GM18868 (cell line): ENCODE data around the gene CD300LF.

Source experiments
- ATAC-seq: cut with Tn5 transposase; IDR thresholded peaks from one replicate; pipeline ENCODE4 v1.9.1; 2021; ENCODE audit warnings: mild to moderate bottlenecking, moderate library complexity; ENCODE audit not compliant: unreplicated experiment

CD300LF gene

DNA sequence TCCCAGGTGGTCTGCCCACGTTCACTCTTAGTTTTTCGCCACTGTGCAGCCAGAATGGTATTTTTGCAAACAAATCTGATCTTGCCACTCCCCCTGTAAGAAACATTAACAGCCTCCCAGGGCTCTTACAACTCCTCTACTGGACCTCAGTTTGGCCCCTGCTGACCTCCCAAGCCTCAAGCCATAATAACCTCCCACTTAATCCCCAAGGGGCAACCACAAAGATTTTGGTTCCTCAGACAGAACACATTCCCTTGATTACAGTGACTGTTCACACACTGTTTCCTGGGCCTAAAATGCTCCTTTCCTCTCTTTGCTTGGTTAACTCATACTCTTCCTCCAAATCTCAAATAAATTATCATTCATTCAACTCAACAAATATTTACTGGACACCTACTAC lies 67.7 kb downstream of the CD300LF start:
- ATAC-seq: no peak

DNA sequence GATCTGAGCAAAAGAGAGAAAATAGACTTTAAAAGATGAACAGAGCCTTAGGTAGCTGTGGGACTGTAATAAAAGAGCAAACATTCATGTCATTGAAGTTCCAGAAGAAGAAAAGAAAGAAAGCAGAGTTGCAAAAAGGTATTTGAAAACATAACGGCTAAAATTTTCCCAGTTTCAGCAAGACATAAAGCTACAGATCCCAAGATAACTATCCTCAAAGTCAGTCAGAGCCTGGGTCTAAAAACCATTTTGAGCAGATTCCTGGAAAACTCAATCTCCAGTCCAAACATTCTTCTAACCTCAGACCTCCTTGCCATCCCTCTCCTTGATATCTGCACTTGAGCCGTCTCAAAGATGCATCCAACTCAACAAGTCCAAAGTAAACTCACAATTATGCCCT lies 68.3 kb downstream of the CD300LF start:
- ATAC-seq: no peak
